WTC11 (cell line): ENCODE results near the gene ZBP1.

ENCODE experiments used
- CTCF ChIP-seq: fragments of 200-600 bp; IDR thresholded peaks from 2 replicates; pipeline ENCODE4 v1.8.0; 2022; ENCODE audit warnings: antibody characterized with exemption
- ELF4 ChIP-seq: sonication (generic); formaldehyde crosslinking; IDR thresholded peaks from 2 replicates; pipeline ENCODE4 v1.8.1; 2022; ENCODE audit warnings: low read depth, mild to moderate bottlenecking, moderate library complexity, missing genetic modification reagents
- ESRRA ChIP-seq: sonication (generic); formaldehyde crosslinking; IDR thresholded peaks from 2 replicates; pipeline ENCODE4 v1.8.1; 2022; ENCODE audit warnings: mild to moderate bottlenecking, missing genetic modification reagents, borderline replicate concordance
- IRF2 ChIP-seq: sonication (generic); formaldehyde crosslinking; IDR thresholded peaks from 2 replicates; pipeline ENCODE4 v1.8.0; 2022; ENCODE audit warnings: low read depth, missing genetic modification reagents, borderline replicate concordance
- NR2C2 ChIP-seq: sonication (generic); formaldehyde crosslinking; IDR thresholded peaks from 2 replicates; pipeline ENCODE4 v1.8.0; 2022; ENCODE audit warnings: mild to moderate bottlenecking, missing genetic modification reagents
- USF1 ChIP-seq: sonication (generic); formaldehyde crosslinking; IDR thresholded peaks from 2 replicates; pipeline ENCODE4 v1.8.0; 2022; ENCODE audit warnings: mild to moderate bottlenecking, missing genetic modification reagents
- USF2 ChIP-seq: sonication (generic); formaldehyde crosslinking; IDR thresholded peaks from 2 replicates; pipeline ENCODE4 v1.8.1; 2023; ENCODE audit warnings: mild to moderate bottlenecking, missing genetic modification reagents, moderate library complexity
- ZNF232 ChIP-seq: sonication (generic); formaldehyde crosslinking; IDR thresholded peaks from 2 replicates; pipeline ENCODE4 v1.8.0; 2022; ENCODE audit warnings: mild to moderate bottlenecking, missing genetic modification reagents

GRCh38 chr20:57576617-57577550 lies 43.3 kb downstream of the ZBP1 start:
- no peak for TF ChIP-seq CTCF
- no peak for TF ChIP-seq IRF2 (CRISPR knock-in tag)
- no peak for TF ChIP-seq ZNF232
- no peak for TF ChIP-seq ELF4 (CRISPR knock-in tag)
- TF ChIP-seq NR2C2 (CRISPR knock-in tag) = no peak
- no peak for TF ChIP-seq USF2 (CRISPR knock-in tag)
- no peak for TF ChIP-seq ESRRA
- TF ChIP-seq USF1 (CRISPR knock-in tag) = no peak
